HL-60 (cell line): ENCODE data around the gene SRGAP2B.
"Not testable (repeated sequence)": the region's sequence is repeated elsewhere in the genome, so short reads cannot be mapped to it uniquely, and the experiment has no call there.

Source experiments
- CTCF ChIP-seq: IDR thresholded peaks from one replicate; pipeline ENCODE4 v1.5.1; 2011; ENCODE audit warnings: low read length, control low read depth, inconsistent platforms; ENCODE audit not compliant: insufficient read depth
- POLR2AphosphoS5 ChIP-seq: IDR thresholded peaks from 2 replicates; pipeline ENCODE4 v1.6.1; 2012; ENCODE audit warnings: low read depth
- REST ChIP-seq: IDR thresholded peaks from 2 replicates; pipeline ENCODE4 v1.6.1; 2012; ENCODE audit warnings: low read depth; ENCODE audit not compliant: insufficient replicate concordance

- not testable (repeated sequence) for TF ChIP-seq CTCF, POLR2AphosphoS5, REST
Measured at GRCh38 chr1:145010580-145010979, 84.5 kb downstream of the SRGAP2B start.
